NOMO-1 (cell line): ENCODE data around the gene GNAZ.

ENCODE experiments used
- DNase-seq, 2 experiments: peaks; one replicate each; lab custom pipeline; 2025; ENCODE audit not compliant: unreplicated experiment in 2 of 2; lab: John Stamatoyannopoulos, UW

Gene GNAZ

GRCh38 chr22:23075525-23076216, 5.4 kb downstream of the GNAZ start:
- no peak for DNase-seq

DNA sequence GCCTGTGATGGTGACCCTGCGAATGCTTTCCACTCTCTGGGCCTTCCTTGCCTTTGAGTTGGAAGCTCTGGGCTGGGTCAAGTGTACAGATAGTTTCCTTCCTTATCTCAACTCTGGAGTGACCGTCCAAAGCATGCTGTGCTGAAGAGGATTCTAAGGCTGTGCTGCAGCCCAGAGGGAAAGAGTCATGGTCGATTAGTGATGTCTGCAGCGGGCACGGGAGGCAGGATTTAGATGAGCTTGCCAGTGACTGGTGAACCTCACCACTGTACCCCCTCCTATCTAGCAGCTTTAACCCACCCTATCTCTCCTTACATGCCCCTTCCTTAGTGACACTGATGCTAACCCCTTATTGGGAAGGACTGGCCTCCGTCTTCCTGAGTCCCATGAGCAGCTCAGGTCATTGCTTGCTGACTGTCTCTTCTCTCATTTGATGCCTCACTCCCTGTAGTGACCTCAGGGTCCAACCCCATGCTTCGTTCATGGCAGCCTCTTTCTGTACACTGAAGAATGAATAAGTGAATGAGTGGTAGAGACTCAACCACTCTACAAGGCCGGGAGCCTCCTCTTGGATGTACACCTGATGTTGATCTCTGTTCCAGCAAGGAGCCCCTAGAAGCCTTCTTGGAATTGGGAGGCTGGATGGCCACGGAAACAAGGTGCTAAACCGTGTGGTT, 6.7 kb downstream of the GNAZ start:
- no peak for DNase-seq

GRCh38 chr22:23077627-23078461, 7.5 kb downstream of the GNAZ start:
- no peak for DNase-seq

- DNase-seq = no peak
Measured at GRCh38 chr22:23078462-23078787, 8.1 kb downstream of the GNAZ start.

GRCh38 chr22:23079240-23079768, 9.0 kb downstream of the GNAZ start:
- DNase-seq = no peak

GRCh38 chr22:23079814-23080521, 9.6 kb downstream of the GNAZ start:
- no peak for DNase-seq

DNA sequence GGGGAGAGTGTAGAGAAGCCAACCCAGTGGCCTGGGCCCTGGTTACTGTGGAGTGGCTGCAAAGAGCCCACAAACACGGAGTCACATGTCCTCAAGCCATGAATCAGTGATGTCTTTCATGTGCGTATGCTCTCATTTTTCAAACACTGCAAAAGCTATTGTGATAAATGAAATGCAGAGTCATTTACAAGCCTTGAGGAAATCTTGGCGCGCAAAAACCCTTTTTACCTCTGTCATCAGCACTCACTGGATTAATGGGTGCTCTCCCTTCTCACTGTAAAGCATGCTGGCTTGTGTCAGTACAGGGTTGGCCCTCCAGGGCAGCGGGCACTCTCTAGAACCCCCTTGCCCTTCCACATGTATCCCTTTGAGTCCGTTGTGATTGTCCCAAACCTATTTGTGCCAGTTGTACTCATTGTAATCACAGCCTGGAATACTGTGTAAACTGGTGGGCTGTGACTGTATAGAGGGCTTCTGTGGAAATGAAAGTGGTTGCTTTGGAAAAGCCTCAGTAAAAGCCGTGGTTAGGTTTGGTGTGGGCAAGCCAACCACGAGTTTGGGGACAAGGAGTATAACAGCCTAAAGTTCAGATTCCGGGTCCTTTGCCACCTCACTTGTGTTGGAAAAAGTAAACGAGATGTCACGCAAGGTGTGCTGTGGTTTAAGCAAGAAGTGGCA, 10.4 kb downstream of the GNAZ start:
- no peak for DNase-seq

- DNase-seq = no peak
Measured at GRCh38 chr22:23082534-23083314, 12.4 kb downstream of the GNAZ start.

- no peak for DNase-seq
Measured at GRCh38 chr22:23083315-23084021, 13.1 kb downstream of the GNAZ start.

DNA sequence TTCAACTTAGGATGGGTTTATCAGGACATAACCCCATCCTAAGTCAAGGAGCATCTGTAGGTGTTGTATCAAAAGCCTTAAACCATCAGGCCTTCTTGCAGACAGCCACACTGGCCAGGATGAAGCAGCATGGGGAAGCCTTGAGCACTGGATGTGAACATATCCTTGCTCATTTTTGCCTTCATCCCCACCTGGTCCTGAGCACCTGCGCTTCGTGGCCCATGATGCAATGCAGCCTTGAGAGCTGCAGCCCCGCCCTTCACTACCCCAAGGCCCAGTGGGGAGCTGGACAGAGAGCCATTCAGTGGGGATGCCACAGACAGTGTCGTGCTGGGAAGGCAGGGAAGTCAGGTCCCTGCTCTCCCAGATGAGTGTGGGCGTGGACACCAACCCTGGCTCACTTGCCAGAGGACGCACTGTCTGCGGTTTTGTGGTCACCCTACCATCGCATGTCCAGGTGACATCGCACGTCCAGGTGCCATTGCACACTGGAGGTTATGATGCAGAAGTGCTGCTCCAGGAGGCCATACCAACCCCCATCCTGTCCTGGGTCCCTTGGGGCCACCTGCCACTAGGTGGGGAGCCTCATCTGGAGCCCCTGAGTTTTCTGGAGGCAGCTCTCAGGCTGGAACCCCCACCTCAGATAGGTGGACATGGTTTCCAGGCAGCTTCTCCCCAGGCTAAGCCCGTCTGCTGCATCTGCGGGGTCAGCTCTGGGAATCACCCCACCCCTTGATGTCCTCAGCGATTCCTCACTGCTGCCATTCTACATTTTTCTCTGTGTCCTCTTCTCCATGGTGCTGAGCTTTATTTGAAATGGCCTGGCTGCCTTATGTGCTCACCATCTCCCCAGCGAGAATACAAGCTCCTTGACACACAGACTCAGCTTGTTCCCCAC, 14.4 kb downstream of the GNAZ start:
- DNase-seq = no peak

GRCh38 chr22:23085351-23085671, 15.0 kb downstream of the GNAZ start:
- DNase-seq = no peak

DNA sequence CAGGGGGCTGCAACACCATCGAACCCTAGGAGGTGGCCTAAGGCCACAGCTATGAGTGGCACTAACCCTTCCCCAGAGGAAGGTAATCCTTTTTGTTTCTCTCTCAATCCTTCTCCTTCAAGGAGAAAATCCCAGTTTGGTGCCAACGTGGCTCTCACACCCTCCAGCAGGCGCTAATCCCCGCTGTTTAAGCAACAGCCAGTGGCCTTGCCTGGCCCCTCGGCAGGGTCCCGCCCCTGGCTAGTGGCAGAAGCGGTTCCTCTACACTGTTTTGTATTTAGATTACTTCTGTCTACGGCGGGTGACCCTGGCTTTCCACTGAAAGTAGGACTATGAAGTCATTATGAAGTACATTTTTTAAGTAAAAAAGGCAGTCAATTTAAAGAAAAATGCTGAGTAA, 15.5 kb downstream of the GNAZ start:
- DNase-seq = no peak

DNA sequence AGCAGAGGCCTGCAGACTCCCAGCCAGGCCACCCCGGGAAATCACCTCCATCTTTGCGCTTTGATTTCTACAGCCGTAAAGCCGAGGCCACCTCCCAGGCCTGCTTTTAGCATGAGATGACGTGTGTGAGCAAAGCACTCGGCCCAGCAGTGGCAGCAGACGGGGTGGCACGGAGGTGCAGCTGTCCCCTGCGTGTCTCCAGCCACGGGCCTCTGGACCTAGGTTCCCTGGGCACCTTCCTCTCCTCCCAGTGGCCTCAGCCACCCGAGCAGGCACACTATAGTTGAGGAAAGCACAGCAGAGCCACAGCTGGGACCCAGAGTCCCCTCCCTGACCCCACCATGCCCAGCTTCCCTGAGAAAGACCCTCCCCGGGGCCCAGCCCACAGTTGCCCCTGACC, 15.9 kb downstream of the GNAZ start:
- no peak for DNase-seq

GRCh38 chr22:23086787-23087186, 16.5 kb downstream of the GNAZ start:
- no peak for DNase-seq

DNA sequence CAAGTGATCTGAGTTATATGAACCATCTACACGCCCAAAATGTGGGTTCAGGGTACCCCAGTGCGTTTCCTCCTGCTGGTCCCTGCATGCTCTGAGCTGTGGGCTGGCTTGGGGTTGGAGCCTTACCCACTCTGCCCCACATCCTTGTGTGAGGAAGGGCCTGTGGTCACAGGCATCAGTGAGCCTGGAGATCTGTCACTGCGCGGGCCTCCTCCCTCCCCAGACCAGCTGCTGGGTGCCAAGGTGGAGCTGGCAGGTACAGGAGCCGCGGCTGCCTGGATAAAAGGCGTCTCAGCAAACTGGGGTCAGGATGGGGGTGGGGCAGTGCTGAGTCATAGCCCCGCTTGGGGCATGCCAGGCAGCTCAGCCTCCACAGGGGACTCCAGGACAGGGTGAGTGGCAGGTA, 17.9 kb downstream of the GNAZ start:
- DNase-seq = no peak

DNA sequence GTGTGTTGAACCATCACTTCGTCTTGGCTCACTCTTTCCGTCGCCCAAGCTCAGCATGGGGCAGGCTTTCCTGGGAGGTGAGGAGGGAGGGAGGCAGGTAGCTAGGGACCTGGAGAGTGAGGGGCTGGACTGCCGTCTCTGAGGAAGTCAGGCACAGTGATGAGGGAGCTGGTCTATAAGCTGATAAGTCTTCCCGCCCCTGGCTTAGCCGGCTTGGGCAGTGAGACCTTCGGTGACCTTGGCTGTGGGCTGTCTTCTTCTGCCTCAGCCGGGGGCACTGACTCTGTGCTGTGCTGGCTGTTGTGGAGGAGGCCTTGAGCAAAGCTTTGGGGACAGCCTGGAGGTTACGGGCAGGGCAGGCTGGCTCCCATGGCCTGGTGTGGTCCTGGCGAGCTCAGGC, 18.7 kb downstream of the GNAZ start:
- no peak for DNase-seq

DNA sequence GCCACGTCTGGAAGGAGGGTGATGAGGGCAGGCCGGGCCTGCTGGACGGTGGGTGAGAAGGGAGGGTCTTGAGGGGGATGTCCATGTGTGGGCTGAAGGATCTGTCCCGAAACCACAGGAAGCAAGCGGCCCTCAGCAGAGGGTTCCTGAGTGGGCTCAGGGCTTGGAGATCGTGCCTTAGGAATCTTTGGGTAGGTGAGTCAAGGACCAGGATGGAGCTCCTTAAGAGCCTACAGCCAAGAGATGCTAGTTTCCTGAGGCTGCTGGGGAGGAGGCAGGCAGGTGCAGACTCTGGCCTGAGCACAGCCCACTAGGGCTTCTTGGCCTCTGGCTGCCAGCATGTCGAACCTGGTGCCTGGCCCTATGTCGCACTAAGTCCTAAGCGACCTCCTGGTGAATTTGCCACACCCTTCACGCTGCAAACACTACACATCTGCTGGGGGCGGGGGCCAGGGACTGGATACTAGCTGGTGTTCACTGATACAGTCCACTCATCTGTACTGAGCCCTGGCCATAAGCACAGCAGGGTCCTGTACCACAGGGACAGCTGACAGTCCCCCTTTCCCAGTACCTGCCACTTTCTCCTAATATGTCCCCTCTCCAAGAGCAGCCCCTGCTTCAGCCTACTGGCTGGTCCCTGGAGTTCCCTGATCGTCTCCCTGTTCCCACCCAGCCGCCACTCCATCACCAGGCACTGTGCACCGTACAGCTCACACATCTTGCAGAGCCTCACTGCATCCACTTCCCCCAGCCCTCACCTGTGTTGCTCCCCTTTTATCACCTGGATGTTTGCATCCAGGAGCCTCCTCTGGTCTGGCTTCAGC, 19.5 kb downstream of the GNAZ start:
- DNase-seq = no peak
